PC-3 (cell line): ENCODE data around the gene SKIC2.

Experiments used
- EZH2 ChIP-seq: fragments of 300-600 bp; sonication (generic); IDR thresholded peaks from one replicate; pipeline ENCODE4 v1.6.1; 2017; ENCODE audit warnings: antibody characterized with exemption, mild to moderate bottlenecking, low read length; ENCODE audit not compliant: unreplicated experiment
- EZH2phosphoT487 ChIP-seq: fragments of 300-600 bp; sonication (generic); IDR thresholded peaks from 2 replicates; pipeline ENCODE4 v1.6.1; 2018; ENCODE audit warnings: mild to moderate bottlenecking, antibody characterized with exemption, low read length, borderline replicate concordance
- TF ChIP-seq, protein P1 (sequence below): fragments of 300-600 bp; sonication (generic); conservative IDR thresholded peaks from 2 replicates; pipeline ENCODE4 v1.5.1; 2017; ENCODE audit warnings: antibody characterized with exemption, low read depth, mild to moderate bottlenecking, low read length

DNA sequence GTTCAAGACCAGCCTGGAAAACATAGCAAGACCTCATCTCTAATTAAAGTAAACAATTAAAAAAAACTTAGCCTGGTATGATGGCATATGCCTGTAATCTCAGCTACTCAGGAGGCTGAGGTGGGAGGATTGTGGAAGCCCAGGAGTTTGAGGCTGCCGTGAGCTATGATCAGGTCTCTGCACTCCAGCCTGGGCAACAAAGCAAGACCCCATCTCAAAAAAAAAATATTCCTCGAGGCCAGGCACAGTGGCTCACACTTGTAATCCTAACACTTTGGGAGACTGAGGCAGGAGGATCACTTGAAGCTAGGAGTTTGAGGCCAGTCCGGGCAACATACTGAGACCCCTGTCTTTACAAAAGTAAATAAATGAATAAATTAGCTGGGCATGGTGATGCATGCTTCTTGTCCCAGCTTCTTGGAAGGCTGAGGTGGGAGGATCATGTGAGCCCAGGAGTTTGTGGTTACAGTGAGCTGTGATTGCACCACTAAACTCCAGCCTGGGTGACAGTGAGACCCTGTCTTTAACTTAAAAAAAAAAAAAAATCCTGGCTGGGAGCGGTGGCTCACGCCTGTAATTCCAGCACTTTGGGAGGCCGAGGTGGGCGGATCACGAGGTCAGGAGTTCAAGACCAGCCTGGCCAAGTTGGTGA lies 40.8 kb upstream of the SKIC2 start:
- TF ChIP-seq, protein P1, sequence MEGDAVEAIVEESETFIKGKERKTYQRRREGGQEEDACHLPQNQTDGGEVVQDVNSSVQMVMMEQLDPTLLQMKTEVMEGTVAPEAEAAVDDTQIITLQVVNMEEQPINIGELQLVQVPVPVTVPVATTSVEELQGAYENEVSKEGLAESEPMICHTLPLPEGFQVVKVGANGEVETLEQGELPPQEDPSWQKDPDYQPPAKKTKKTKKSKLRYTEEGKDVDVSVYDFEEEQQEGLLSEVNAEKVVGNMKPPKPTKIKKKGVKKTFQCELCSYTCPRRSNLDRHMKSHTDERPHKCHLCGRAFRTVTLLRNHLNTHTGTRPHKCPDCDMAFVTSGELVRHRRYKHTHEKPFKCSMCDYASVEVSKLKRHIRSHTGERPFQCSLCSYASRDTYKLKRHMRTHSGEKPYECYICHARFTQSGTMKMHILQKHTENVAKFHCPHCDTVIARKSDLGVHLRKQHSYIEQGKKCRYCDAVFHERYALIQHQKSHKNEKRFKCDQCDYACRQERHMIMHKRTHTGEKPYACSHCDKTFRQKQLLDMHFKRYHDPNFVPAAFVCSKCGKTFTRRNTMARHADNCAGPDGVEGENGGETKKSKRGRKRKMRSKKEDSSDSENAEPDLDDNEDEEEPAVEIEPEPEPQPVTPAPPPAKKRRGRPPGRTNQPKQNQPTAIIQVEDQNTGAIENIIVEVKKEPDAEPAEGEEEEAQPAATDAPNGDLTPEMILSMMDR = no peak
- TF ChIP-seq EZH2 (no peak), EZH2phosphoT487 (no peak)
